Activated CD8-positive, alpha-beta T cell treated with anti-CD3 and anti-CD28 coated beads for 36 hours (primary cell): ENCODE measurements around the gene IL22RA1. TPM values are rescaled to one million over a fixed set of nuclear protein-coding genes. Genes with fewer than 3 reads are reported as not detected.
A peak's percentile ranks its signal among the peaks of the same experiment; 100 is the strongest.

Source experiments
- ATAC-seq: fragments of 200-7000 bp; cut with Tn5 transposase; one replicate; pipeline ENCODE4 v1.10.0; 2021; ENCODE audit warnings: mild to moderate bottlenecking, moderate library complexity
- CTCF ChIA-PET: fragments of 350-600 bp; sonication (Branson Sonifier 250); formaldehyde crosslinking; loops from one replicate; lab custom pipeline; 2021; ENCODE audit warnings: antibody characterized with exemption; lab: Charles Lee
- POLR2A ChIA-PET: fragments of 350-600 bp; sonication (Branson Sonifier 250); formaldehyde crosslinking; loops from one replicate; lab custom pipeline; 2021; ENCODE audit warnings: antibody characterized with exemption; lab: Charles Lee
- DNase-seq: peaks from one replicate; pipeline ENCODE4 v3.0.0-alpha.2; 2020
- H3K27ac Mint-ChIP-seq: one replicate; pipeline ENCODE4 v1.8.0; 2021; ENCODE audit warnings: mild to moderate bottlenecking, mixed read lengths
- H3K27me3 Mint-ChIP-seq: one replicate; pipeline ENCODE4 v1.8.0; 2021; ENCODE audit warnings: mixed read lengths
- H3K36me3 Mint-ChIP-seq: one replicate; pipeline ENCODE4 v1.8.0; 2021; ENCODE audit warnings: low read depth, mixed read lengths
- H3K4me1 Mint-ChIP-seq: one replicate; pipeline ENCODE4 v1.8.0; 2021; ENCODE audit warnings: low read depth, mixed read lengths
- H3K4me3 Mint-ChIP-seq: one replicate; pipeline ENCODE4 v1.8.0; 2021; ENCODE audit warnings: mild to moderate bottlenecking, moderate library complexity, mixed read lengths
- H3K9me3 Mint-ChIP-seq: one replicate; pipeline ENCODE4 v1.8.0; 2021; ENCODE audit warnings: mixed read lengths
- intact Hi-C: fragments of 100-400 bp; cut with micrococcal nuclease; formaldehyde crosslinking; loops from one replicate; pipeline ENCODE4 v1.10.0; 2022
- total RNA-seq, 2 experiments: library from RNA; stranded (reverse); gene quantifications; one replicate each; pipeline ENCODE4 v1.2.3, GENCODE V29; 2021
- TF ChIP-seq, protein P1 (sequence below): fragments of 200-600 bp; IDR thresholded peaks from one replicate; pipeline ENCODE4 v1.8.0; 2022; ENCODE audit warnings: antibody characterized with exemption, mild to moderate bottlenecking

IL22RA1 gene
- total RNA-seq: not detected

DNA sequence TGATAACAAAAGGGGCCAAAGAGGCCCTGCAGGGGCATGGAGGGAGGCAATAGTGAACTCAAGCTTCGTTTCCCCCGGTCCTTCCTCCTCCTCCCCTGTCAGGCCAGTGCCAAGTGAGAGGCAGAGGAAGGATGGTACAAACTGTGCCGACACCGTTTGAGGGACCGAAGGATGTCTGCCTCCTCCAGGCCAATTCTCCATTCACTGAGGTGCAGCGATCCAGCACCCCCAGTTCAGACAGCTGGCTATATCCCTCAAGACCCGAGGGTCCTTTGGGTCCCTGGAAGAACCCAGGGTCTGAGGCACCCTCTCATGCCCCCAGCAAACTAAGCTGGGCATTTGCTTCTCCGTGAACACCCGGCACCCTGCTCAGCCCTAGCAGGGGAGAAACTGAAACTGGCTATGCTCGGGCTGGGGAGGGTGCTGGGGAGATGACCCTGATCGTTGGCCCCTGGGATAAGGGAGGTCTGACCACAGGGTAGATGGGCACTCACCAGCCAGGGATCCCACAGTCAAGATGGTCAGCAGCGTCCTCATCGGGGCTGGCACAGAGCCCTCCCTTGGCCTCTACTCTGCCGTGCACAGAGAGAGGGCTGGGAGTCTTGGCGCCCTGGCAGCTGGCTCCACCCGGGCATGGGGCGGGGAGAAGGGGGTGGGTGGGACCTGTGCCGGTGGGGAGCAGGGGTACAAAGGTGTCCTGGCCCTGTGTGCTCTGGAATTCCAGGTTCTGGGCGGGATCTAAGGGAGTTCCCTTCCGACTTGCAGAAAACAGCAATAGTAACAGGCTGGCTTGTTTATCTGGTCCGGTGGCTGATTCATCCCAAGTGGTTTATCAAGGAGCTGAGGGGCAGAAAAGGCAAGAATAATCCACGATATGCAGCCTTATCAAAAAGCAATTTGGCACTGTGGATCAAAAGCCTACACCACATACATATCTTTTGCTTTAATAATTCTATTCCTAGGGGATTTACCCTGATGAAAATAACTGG is at the start of gene IL22RA1:
TSS of gene IL22RA1 (minus strand) at position 595 of the 989 bp plus-strand sequence. CDS start at position 537, 58 bp downstream.
- Mint-ChIP-seq H3K27ac (no peak within 1 kb of the TSS), H3K9me3 (no peaks in the 10 kb centered on the region), H3K4me1 (peaks cover 3% of the 10 kb centered on the region), H3K4me3 (no peak within 1 kb of the TSS), H3K36me3 (no peaks in the 10 kb centered on the region), H3K27me3 (peaks cover 10% of the 10 kb centered on the region)
- intact Hi-C loops: no loop called here
- DNase-seq: no peak
- POLR2A ChIA-PET: no interaction called here
- ATAC-seq: no peak
- TF ChIP-seq, protein P1, sequence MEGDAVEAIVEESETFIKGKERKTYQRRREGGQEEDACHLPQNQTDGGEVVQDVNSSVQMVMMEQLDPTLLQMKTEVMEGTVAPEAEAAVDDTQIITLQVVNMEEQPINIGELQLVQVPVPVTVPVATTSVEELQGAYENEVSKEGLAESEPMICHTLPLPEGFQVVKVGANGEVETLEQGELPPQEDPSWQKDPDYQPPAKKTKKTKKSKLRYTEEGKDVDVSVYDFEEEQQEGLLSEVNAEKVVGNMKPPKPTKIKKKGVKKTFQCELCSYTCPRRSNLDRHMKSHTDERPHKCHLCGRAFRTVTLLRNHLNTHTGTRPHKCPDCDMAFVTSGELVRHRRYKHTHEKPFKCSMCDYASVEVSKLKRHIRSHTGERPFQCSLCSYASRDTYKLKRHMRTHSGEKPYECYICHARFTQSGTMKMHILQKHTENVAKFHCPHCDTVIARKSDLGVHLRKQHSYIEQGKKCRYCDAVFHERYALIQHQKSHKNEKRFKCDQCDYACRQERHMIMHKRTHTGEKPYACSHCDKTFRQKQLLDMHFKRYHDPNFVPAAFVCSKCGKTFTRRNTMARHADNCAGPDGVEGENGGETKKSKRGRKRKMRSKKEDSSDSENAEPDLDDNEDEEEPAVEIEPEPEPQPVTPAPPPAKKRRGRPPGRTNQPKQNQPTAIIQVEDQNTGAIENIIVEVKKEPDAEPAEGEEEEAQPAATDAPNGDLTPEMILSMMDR: no peak
- CTCF ChIA-PET: interaction anchor here (1.0 to 5.7 kb wide), 3 partner anchors 7 to 9 kb away, joined by 3 to 27 read pairs (median 3); no protein-coding TSS in a partner anchor

DNA sequence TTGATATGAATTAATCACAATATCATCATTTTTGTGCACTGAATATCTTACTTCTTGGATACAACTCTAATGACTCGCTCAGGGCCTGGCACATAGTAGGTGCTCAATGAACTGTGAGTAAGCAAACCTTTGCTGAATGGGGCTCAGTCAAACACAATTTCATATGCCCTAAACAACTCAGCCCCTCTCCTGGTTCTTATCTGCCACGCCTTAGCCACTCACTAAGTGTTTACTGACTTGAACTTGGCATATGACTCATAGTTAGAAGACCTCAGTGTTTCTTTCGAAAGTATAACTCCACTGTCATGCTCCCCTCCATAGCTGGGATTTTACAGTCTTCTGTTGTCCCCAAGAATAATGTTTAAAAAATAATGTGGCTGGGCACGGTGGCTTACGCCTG is 48.9 kb upstream of the IL22RA1 start:
- POLR2A ChIA-PET: interaction anchor here (0.6 to 1.3 kb wide), 3 partner anchors 42 to 201 kb away, joined by 3 to 6 read pairs (median 5); no protein-coding TSS in a partner anchor
- no peak overlapping the region for H3K4me3 Mint-ChIP-seq
- peak; percentile 69 for DNase-seq
- H3K36me3 Mint-ChIP-seq: peaks cover 1% of the 10 kb centered on the region
- peaks cover 7% of the 10 kb centered on the region for H3K9me3 Mint-ChIP-seq
- TF ChIP-seq, protein P1: no peak
- H3K27me3 Mint-ChIP-seq: no peaks in the 10 kb centered on the region
- intact Hi-C loops: no loop called here
- peak overlapping the region; percentile 82 for H3K27ac Mint-ChIP-seq
- ATAC-seq: peak; percentile 75
- peaks cover 65% of the 10 kb centered on the region for H3K4me1 Mint-ChIP-seq
- CTCF ChIA-PET: interaction anchor here (0.7 to 9.0 kb wide), 7 partner anchors 8 to 497 kb away, joined by 3 to 127 read pairs (median 16); no protein-coding TSS in a partner anchor

DNA sequence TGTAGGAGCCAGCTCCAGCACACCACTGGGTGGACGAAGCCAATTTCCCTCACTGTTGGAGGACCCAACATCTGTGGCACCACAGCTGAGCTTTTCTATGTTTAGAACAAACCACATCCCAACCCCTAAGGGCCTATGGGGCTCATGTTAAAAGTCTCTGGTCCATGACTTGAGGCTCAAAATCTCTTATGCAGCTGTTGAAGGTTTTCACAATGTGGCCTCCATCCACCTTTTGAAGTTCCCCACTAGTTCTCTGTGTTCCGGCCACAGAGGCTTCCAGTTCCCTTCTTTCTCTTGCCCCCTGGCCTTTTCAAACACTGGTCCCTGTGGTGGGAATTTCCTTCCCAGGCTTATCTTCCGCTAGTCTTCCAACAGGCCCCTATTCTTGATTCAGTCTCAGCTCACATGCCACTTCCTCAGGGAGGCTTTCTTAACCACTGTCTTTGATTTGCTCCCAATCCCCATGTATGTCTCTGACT is 48.1 kb upstream of the IL22RA1 start:
- Mint-ChIP-seq H3K4me1 (peaks cover 71% of the 10 kb centered on the region), H3K27ac (peak overlapping the region; percentile 82), H3K9me3 (peaks cover 7% of the 10 kb centered on the region), H3K27me3 (no peaks in the 10 kb centered on the region), H3K4me3 (no peak overlapping the region), H3K36me3 (peaks cover 1% of the 10 kb centered on the region)
- no peak for DNase-seq
- no peak for ATAC-seq
- ChIA-PET POLR2A (interaction anchor here (0.6 to 1.3 kb wide), 3 partner anchors 39 to 222 kb away, joined by 3 read pairs; partner anchors contain the start of gene STPG1), CTCF (interaction anchor here (0.9 to 9.0 kb wide), 9 partner anchors 9 to 345 kb away, joined by 3 to 127 read pairs (median 7); partner anchors contain the start of gene NIPAL3)
- intact Hi-C loops: no loop called here
- TF ChIP-seq, protein P1: no peak

DNA sequence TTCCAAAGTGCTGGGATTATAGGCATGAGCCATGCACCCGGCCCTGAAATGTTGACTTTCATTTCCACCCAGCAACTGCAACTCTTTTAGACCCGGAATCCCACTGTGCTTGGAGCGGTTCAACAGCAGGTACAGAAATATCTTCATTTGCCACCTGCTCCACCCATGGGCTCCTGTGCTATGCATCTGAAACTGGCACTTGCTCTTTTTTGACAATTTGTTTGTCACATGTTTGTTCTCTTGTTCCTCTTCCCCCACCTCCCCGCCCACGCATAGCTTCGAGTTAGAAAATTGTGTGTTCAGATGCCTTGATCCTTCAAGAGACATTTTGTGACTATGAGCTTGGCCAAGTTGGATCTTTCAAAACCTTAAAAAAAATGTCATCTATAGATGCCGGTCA is 46.6 kb upstream of the IL22RA1 start:
- intact Hi-C loops: loop anchor here (5.0 kb wide), 1 partner anchor 37 kb away; no protein-coding TSS in a partner anchor
- DNase-seq (peak; percentile 74), ATAC-seq (no peak)
- TF ChIP-seq, protein P1: no peak
- ChIA-PET CTCF (interaction anchor here (0.8 to 9.0 kb wide), 8 partner anchors 10 to 295 kb away, joined by 3 to 127 read pairs (median 10); no protein-coding TSS in a partner anchor), POLR2A (interaction anchor here (0.6 to 1.5 kb wide), 5 partner anchors 12 to 454 kb away, joined by 3 to 6 read pairs (median 3); partner anchors contain the start of gene STPG1)
- H3K27ac Mint-ChIP-seq: peak overlapping the region; percentile 85
- peaks cover 7% of the 10 kb centered on the region for H3K9me3 Mint-ChIP-seq
- H3K4me1 Mint-ChIP-seq: peaks cover 70% of the 10 kb centered on the region
- no peaks in the 10 kb centered on the region for H3K27me3 Mint-ChIP-seq
- H3K36me3 Mint-ChIP-seq: peaks cover 1% of the 10 kb centered on the region
- no peak overlapping the region for H3K4me3 Mint-ChIP-seq
